Natural killer cell (primary cell): ENCODE measurements around the gene CHSY1. TPM values are rescaled to one million over a fixed set of nuclear protein-coding genes. Genes with fewer than 3 reads are reported as not detected.

Experiments used
- ATAC-seq, 3 donors: fragments of 150-1000 bp in 2 of 3; fragments of 200-7000 bp in 1 of 3; cut with Tn5 transposase; 1 replicate in 1 of 3; 2 replicates in 2 of 3; pipeline ENCODE4 v1.10.0; 2021; ENCODE audit warnings: mild to moderate bottlenecking in 2 of 3, moderate library complexity in 2 of 3
- DNase-seq, 2 donors: peaks; one replicate each; pipeline versions ENCODE4 v3.0.0 to v3.0.0-alpha.2; 2013 to 2021; ENCODE audit warnings: mixed read lengths in 1 of 2
- H3K27ac ChIP-seq: one replicate; pipeline ENCODE4 v1.5.1; 2013; ENCODE audit warnings: mild to moderate bottlenecking, low read length
- H3K27me3 ChIP-seq: one replicate; pipeline ENCODE4 v1.6.1; 2013; ENCODE audit warnings: low read length; ENCODE audit not compliant: control insufficient read depth, insufficient read depth
- H3K36me3 ChIP-seq: one replicate; pipeline ENCODE4 v1.6.1; 2013; ENCODE audit warnings: low read length; ENCODE audit not compliant: control insufficient read depth, insufficient read depth
- H3K4me1 ChIP-seq: one replicate; pipeline ENCODE4 v1.6.1; 2013; ENCODE audit warnings: low read length; ENCODE audit not compliant: control insufficient read depth, insufficient read depth
- H3K4me3 ChIP-seq: one replicate; pipeline ENCODE4 v1.5.1; 2013; ENCODE audit warnings: low read length
- H3K9me3 ChIP-seq: one replicate; pipeline ENCODE4 v1.6.1; 2013; ENCODE audit warnings: low read length; ENCODE audit not compliant: control insufficient read depth, insufficient read depth
- H3K27ac Mint-ChIP-seq, 2 donors: one replicate each; pipeline ENCODE4 v1.8.0; 2022; ENCODE audit warnings: mild to moderate bottlenecking in 2 of 2, mixed read lengths in 2 of 2, moderate library complexity in 1 of 2
- H3K27me3 Mint-ChIP-seq, 2 donors: one replicate each; pipeline ENCODE4 v1.8.0; 2022; ENCODE audit warnings: low read depth in 2 of 2, mixed read lengths in 2 of 2
- H3K36me3 Mint-ChIP-seq: one replicate; pipeline ENCODE4 v1.8.0; 2022; ENCODE audit warnings: mixed read lengths
- H3K4me1 Mint-ChIP-seq, 2 donors: one replicate each; pipeline ENCODE4 v1.8.0; 2022; ENCODE audit warnings: mixed read lengths in 2 of 2
- H3K4me3 Mint-ChIP-seq: one replicate; pipeline ENCODE4 v1.8.0; 2022; ENCODE audit warnings: mild to moderate bottlenecking, moderate library complexity, mixed read lengths
- H3K9me3 Mint-ChIP-seq, 2 donors: one replicate each; pipeline ENCODE4 v1.8.0; 2022; ENCODE audit warnings: mixed read lengths in 2 of 2
- WGBS: methylation state at CpG from one replicate; pipeline ENCODE4 v1.1.7; 2013; ENCODE audit warnings: missing lambda C conversion rate; ENCODE audit not compliant: insufficient coverage; 5-methylcytosine and 5-hydroxymethylcytosine counted together
- intact Hi-C: fragments of 100-400 bp; cut with micrococcal nuclease; formaldehyde crosslinking; loops from one replicate; pipeline ENCODE4 v1.14.2; 2022
- total RNA-seq, 4 donors: library from RNA; stranded (reverse); fragments of 120-200 nt in 1 of 4; gene quantifications; one replicate each; pipeline versions ENCODE4 v1.2.3 to v1.2.4, GENCODE V29; 2013 to 2022
- TF ChIP-seq, protein P1 (sequence below): fragments of 200-600 bp; IDR thresholded peaks from one replicate; pipeline ENCODE4 v1.8.0; 2022; ENCODE audit warnings: antibody characterized with exemption

Gene CHSY1
- total RNA-seq, 3 donors from 2014 or later (not counting 1 experiment from before 2014, with no cell fraction given), result 21.1 to 32.5 (median 30.8) TPM

DNA sequence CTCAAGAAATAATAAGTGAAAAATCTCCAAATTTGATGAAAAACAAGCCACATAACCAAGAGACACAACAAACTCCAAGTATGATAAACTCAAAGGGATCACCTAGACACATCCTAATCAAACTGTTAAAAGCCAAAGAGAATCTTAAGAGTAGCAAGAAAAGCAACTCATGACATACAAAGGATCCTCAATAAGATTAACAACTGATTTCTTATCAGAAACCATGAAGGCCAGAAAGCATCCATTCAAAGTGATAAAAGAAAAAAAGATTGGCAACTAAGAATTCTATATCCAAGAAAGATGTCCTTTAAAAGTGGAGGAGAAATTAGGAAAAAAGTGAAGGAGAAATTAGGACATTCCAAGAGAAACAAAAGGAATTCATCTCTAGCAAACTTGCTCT, 23.5 kb downstream of the CHSY1 start:
- H3K36me3 ChIP-seq, result peaks cover 2% of the 10 kb centered on the region
- H3K36me3 Mint-ChIP-seq, result peaks cover 8% of the 10 kb centered on the region
- H3K27ac Mint-ChIP-seq, result peak overlapping the region; percentile 3 to 7
- H3K27ac ChIP-seq, result no peak overlapping the region
- intact Hi-C loops, result no loop called here
- H3K4me1 ChIP-seq, result peaks cover 5% of the 10 kb centered on the region
- H3K27me3 ChIP-seq, result no peaks in the 10 kb centered on the region
- H3K27me3 Mint-ChIP-seq, result no peaks in the 10 kb centered on the region
- TF ChIP-seq, protein P1, sequence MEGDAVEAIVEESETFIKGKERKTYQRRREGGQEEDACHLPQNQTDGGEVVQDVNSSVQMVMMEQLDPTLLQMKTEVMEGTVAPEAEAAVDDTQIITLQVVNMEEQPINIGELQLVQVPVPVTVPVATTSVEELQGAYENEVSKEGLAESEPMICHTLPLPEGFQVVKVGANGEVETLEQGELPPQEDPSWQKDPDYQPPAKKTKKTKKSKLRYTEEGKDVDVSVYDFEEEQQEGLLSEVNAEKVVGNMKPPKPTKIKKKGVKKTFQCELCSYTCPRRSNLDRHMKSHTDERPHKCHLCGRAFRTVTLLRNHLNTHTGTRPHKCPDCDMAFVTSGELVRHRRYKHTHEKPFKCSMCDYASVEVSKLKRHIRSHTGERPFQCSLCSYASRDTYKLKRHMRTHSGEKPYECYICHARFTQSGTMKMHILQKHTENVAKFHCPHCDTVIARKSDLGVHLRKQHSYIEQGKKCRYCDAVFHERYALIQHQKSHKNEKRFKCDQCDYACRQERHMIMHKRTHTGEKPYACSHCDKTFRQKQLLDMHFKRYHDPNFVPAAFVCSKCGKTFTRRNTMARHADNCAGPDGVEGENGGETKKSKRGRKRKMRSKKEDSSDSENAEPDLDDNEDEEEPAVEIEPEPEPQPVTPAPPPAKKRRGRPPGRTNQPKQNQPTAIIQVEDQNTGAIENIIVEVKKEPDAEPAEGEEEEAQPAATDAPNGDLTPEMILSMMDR, result no peak
- H3K9me3 ChIP-seq, result no peaks in the 10 kb centered on the region
- no peak for ATAC-seq
- peaks cover 2 to 8% of the 10 kb centered on the region in 2 donors for H3K9me3 Mint-ChIP-seq
- no peak for DNase-seq
- peaks cover 64 to 70% of the 10 kb centered on the region in 2 donors for H3K4me1 Mint-ChIP-seq
- H3K4me3 Mint-ChIP-seq, result no peak overlapping the region
- no peak overlapping the region for H3K4me3 ChIP-seq

DNA sequence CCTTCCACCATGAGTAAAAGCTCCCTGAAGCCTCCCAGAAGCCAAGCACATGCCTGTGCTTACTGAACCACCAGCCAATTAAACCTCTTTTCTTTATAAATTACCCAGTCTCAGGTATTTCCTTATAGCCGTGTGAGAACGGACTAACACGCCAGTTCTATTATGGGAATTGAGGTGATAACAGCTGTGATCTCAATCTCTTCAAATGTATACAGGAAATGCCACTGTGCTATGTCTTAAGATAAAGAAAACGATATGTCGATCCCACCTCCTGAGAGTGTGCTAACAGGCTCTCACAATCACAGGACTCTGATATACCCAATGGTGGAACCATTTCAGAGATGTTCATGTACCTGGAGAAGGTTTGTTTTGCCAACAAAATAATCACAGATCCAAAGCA, 26.2 kb downstream of the CHSY1 start:
- H3K9me3 Mint-ChIP-seq, result peaks cover 2 to 8% of the 10 kb centered on the region in 2 donors
- intact Hi-C loops, result no loop called here
- Histone ChIP-seq H3K4me1 (no peaks in the 10 kb centered on the region), H3K4me3 (no peak overlapping the region), H3K9me3 (no peaks in the 10 kb centered on the region), H3K27ac (no peak overlapping the region), H3K36me3 (no peaks in the 10 kb centered on the region), H3K27me3 (no peaks in the 10 kb centered on the region)
- peaks cover 62 to 73% of the 10 kb centered on the region in 2 donors for H3K4me1 Mint-ChIP-seq
- peaks cover 8% of the 10 kb centered on the region for H3K36me3 Mint-ChIP-seq
- DNase-seq, result no peak
- H3K27me3 Mint-ChIP-seq, result no peaks in the 10 kb centered on the region
- H3K4me3 Mint-ChIP-seq, result no peak overlapping the region
- TF ChIP-seq, protein P1, result no peak
- ATAC-seq, result peak in 1 of 3 donors; percentile 32
- peak overlapping the region; percentile 34 to 47 for H3K27ac Mint-ChIP-seq
- WGBS, result 61% methylated on average over 4 of the region's 5 CpGs

DNA sequence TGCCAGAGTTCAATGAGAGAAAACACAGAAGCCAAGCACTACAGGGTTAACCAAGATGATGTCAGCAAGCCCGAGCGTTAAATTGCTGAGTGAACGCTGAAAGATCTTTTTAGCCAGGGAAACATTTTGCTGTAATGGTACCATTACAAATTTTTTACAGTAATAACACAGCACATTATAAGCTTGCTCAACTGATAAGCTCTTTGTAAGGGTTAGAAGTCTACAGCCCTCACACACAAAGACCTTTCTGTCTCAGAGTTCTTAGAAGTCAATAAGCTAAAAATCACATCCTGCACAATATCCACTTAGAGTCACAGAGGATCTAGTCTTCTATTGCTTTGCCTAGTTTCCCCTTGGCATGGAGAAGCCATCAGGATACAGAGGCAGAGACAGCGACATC, 29.9 kb downstream of the CHSY1 start:
- 89% methylated on average over 4 of the region's 4 CpGs for WGBS
- H3K9me3 Mint-ChIP-seq, result no peaks in the 10 kb centered on the region
- intact Hi-C loops, result no loop called here
- Histone ChIP-seq H3K36me3 (no peaks in the 10 kb centered on the region), H3K4me1 (peaks cover 9% of the 10 kb centered on the region), H3K27ac (no peak overlapping the region), H3K27me3 (no peaks in the 10 kb centered on the region), H3K4me3 (no peak overlapping the region), H3K9me3 (no peaks in the 10 kb centered on the region)
- H3K4me1 Mint-ChIP-seq, result peaks cover 76 to 77% of the 10 kb centered on the region in 2 donors
- peak overlapping the region in 1 of 2 donors; percentile 79 for H3K27ac Mint-ChIP-seq
- TF ChIP-seq, protein P1, result no peak
- no peak overlapping the region for H3K4me3 Mint-ChIP-seq
- H3K36me3 Mint-ChIP-seq, result no peaks in the 10 kb centered on the region
- H3K27me3 Mint-ChIP-seq, result no peaks in the 10 kb centered on the region
- ATAC-seq (no peak), DNase-seq (no peak)

DNA sequence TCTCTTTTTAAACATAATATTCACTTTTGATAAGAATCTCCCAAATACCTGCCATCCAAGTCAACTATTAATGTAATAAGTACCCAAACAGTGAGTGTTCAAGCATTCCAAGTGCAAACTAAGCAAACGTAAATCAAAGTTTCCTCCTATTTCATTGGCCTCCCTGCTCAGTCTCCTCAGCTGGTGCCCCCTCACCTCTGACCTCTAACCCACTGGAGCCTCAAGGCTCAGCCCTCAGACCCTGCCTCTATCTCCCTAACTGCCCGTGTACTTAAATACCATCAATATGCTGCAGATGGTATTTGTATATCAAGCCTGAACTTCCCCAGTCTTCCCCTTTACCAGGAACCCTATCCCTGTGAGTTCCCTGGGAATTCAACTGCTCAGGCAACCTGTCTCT, 31.8 kb downstream of the CHSY1 start:
- DNase-seq (no peak), ATAC-seq (no peak)
- Histone ChIP-seq H3K36me3 (no peaks in the 10 kb centered on the region), H3K27ac (no peak overlapping the region), H3K9me3 (no peaks in the 10 kb centered on the region), H3K27me3 (no peaks in the 10 kb centered on the region), H3K4me3 (no peak overlapping the region), H3K4me1 (peaks cover 9% of the 10 kb centered on the region)
- TF ChIP-seq, protein P1, result no peak
- intact Hi-C loops, result no loop called here
- peak overlapping the region; percentile 7 to 80 for H3K27ac Mint-ChIP-seq
- H3K4me3 Mint-ChIP-seq, result no peak overlapping the region
- H3K27me3 Mint-ChIP-seq, result no peaks in the 10 kb centered on the region
- H3K9me3 Mint-ChIP-seq, result no peaks in the 10 kb centered on the region
- WGBS, result 90% methylated on average over 2 of the region's 2 CpGs
- H3K4me1 Mint-ChIP-seq, result peaks cover 75 to 77% of the 10 kb centered on the region in 2 donors
- no peaks in the 10 kb centered on the region for H3K36me3 Mint-ChIP-seq
